SH-SY5Y (cell line): ENCODE measurements around the gene SND1.

Source experiments
- GATA2 ChIP-seq: IDR thresholded peaks from 2 replicates; pipeline ENCODE4 v1.6.1; 2011; ENCODE audit warnings: mild to moderate bottlenecking, low read depth, low read length
- GATA3 ChIP-seq: IDR thresholded peaks from 2 replicates; pipeline ENCODE4 v1.6.1; 2011; ENCODE audit warnings: low read depth, mild to moderate bottlenecking, low read length, moderate library complexity

DNA sequence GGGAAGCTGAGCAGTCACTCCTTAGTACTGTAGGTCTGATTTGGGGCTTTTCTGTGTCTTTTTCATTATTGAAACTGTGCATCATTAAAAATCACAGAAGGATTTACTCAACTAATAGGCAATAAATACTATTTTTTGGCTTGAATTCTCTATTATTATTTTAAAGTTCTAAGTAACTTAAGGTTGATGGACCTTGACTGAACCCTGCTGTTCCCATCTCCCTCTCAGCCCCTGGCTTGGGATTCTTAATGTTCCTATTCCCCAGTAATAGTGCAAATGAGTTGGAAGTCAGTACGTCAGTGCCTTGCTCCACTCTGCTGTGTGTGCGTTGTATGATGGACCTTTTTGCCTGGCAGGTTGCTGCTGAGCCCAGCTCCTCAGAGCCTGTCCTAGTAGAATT lies 166.3 kb downstream of the SND1 start:
- TF ChIP-seq GATA2 (no peak), GATA3 (no peak)
